Activated CD4-positive, alpha-beta T cell treated with anti-CD3 and anti-CD28 coated beads, Interleukin-2, Interleukin-6, amounts not matched to agents 100 ng/mL and 50 ng/mL, durations not matched to agents 16 hours and 8 hours (primary cell): ENCODE data around the gene ATP6V1G2.
A peak's percentile ranks its signal among the peaks of the same experiment; 100 is the strongest.

Experiments used
- DNase-seq: peaks from one replicate; pipeline ENCODE4 v3.0.0-alpha.2; 2020

The ATP6V1G2 gene

DNA sequence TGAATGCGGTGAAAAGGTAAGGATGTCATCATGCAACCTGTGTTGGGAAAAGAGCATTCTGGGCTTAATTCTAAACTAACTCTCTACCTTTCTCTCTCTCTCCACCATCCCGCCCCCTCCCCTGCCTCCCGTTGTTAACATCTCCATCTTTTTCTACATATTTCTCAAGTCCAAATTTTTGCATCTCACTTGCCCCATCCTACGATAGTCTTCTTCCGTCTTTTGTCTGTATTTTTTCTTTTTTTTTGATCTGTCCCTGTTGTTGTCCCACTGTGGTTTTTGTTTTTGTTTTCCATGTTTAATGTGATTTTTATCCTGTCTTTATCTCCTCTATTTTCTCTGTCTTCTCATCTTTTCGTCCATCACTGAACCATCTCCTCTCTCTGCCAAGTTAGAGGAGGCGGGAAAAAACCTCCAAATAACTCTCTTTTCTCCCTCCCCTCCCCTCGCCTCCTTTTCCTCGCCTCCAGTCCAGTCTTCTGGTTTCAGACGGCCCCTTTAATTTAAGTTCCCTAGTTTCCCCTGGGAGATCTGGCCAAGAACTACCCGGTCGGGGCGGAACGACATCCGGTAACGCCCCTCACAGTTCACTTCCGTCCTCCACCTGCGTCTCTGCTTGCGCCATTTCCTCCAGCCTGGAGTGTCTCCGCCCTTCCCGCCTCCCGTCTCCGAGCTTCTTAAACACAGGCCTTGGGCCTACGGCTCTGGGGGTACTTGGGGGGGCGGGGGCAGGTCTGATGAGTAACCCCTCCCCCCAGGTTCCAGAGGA, 734 bp upstream of the ATP6V1G2 start, which contains the start of gene NFKBIL1:
Gene NFKBIL1, plus strand, starts transcription at position 651 of the 769 bp plus-strand sequence. Its CDS starts 87 bp downstream, at position 738.
- DNase-seq = peak; percentile 97

DNA sequence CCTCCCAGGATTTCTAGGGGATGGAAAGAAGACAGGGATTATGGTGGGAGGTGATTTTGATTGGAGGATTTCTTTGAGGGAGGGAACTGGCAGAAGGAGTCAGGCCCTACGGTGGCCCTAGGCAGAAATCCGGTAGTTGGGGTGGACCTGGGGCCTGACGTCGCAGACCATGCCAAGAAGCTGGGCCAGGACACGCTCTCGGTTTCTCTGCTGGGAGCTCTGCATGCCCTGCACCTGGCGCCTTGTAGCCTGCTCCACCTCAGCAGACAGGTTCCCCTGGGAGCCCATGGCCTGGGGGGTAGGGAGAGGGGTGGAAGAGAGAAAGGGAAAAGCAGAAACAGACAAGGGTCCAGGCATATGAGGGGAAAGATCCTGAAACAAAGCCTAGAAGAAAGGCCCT, 1.1 kb downstream of the ATP6V1G2 start:
- no peak for DNase-seq

DNA sequence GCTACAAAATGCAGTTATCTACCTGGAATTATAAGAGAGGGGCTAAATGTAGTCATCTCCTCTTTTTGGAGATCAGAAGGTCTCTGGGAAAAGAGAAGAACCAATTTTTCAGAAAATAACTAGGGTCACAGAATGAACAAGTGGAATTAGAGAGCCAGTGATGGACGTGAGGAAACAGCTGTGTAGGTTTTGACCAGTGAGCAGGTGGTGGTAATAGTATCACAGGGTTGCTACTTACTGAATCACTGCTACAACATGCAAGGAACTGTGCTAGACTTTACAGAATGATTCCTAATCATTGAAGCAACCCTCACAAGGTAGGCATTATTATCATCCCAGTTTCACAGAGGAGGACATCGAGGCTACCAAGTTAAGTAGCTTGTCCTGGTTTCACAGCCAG, 1.7 kb downstream of the ATP6V1G2 start:
- no peak for DNase-seq

DNA sequence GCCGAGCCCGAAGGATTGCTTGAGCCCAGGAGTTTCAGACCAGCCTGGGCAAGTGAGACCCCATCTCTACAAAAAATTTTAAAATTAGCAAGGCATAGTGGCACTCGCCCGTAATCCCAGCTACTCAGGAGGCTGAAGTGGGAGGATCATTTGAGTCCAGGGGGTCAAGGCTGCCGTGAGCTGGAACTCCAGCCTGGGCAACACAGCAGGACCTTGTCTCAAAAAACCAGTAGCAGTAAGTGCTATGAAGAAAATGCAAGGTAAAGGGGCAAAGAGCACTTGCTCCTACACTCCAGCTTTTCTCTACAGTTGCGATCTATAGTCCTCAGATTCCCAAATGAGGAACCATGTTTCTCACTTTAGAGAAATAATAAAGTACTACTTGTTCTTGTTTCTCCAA, 2.8 kb downstream of the ATP6V1G2 start:
- DNase-seq = no peak

DNA sequence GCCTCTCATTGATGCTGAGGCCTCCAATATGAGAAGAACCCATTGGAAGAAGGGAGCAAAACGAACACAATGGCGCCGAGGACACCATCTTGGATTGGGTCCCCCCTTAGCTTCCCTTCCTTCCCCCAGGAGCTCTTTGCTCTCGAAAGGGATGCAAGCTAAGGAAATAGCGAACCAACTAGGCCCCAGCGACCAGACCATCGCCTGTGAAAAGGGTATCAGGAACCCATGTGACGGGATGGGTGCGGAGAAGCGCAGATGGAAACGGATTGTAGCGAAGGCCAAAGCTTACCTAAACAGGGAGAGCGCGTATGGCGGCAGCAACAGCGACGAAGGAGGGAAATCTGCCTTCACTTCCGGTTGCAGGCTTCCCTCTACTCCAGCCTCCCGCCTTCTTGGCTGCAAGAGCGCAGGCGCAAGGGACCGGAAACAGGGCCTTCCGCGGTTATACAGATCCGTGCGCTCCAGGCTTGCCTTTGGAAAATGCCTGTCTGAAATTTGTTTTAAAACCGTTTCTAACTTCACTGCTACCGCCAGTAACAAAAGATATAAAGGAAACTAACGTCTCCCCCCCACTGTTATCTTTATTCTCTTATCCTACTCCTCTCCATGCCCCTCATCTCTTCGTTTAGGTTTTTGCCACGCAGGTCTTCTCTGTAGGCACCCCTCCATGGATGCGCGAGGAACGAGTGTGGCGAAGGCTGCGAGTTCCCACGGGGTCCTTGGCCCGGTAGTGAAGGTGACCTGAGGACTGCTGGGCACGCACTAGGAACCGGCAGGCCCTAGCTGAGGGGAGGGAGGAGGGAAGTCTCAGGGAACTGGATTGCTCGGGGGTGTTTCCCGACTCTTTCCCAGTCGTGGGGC, 4.5 kb downstream of the ATP6V1G2 start, which contains the start of gene DDX39B:
Gene DDX39B, minus strand, starts transcription at position 346 of the 864 bp plus-strand sequence. CDS start 1,471 bp downstream, outside the sequence.
- peak; percentile 97 for DNase-seq

DNA sequence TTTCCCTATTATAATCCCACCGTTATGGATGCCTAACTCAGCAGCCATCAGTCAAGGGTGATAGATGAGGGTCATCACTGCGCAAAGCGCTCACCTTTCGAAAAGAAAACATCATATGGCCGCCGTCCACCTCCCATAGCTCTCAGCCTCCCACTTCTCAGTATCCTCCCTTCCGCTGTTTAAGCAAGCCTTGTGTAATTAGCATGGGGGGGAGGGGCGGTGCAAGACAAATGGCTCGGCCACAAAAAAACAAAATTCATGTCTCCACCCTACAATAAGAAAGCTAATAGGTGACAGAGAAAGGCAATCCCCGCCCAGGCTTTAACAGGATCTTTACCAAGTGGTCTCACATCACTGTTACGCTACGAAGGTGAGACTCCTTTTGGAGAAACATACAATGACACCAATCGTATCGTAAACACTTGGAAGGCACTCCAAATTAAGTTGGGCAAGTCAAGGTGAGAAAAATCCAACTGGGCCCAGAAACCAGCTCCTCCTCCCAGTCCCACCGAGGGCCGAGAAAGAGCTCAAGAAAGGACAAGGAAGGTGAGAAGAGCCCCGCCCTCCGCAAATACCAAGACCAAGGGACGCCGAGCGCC, 5.2 kb downstream of the ATP6V1G2 start:
- DNase-seq = peak; percentile 77

DNA sequence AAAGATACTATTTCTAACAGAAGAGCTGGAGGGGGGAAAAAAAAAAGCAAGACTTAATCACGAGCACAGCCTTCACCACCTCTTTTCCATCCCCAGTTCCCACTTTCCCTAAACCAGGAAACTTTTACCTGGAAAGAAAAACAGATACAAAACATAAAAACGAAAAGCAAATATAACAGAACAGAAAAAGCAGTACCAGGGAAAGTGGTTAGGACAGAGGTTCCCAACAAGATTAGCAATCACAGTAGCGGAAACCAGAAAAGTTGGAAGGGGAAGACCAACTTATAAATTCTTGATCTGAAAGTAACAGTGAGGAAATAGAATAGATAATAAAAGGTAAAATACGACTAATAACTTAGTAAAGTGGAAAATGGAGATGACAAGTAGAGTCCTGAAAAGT, 5.8 kb downstream of the ATP6V1G2 start:
- DNase-seq = no peak

DNA sequence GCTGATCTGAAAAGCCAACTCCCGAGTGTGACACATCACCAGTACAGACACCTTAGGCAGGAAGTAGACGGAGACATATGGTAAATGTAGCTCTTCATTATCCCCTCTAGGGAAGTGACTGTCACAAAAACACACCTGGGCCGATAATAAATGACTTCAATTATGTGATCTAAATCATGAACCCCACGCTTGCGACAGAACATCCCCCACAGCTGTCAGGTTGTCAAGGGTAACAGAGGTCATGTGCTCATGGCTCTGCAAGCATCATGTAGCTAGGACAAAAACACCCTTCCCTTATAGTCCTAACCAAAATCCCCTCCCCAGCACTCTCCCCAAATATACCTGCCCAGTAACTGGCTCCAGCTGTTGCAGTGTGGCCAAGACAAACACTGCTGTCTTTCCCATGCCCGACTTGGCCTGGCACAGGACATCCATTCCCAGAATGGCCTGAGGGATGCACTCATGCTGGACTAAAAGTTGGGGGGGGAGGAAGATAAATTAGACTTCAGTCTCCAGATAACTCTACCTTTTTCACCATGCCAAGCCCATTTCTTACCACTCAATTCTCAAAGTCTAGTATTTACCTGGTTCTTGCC, 7.5 kb downstream of the ATP6V1G2 start:
- DNase-seq = no peak

DNA sequence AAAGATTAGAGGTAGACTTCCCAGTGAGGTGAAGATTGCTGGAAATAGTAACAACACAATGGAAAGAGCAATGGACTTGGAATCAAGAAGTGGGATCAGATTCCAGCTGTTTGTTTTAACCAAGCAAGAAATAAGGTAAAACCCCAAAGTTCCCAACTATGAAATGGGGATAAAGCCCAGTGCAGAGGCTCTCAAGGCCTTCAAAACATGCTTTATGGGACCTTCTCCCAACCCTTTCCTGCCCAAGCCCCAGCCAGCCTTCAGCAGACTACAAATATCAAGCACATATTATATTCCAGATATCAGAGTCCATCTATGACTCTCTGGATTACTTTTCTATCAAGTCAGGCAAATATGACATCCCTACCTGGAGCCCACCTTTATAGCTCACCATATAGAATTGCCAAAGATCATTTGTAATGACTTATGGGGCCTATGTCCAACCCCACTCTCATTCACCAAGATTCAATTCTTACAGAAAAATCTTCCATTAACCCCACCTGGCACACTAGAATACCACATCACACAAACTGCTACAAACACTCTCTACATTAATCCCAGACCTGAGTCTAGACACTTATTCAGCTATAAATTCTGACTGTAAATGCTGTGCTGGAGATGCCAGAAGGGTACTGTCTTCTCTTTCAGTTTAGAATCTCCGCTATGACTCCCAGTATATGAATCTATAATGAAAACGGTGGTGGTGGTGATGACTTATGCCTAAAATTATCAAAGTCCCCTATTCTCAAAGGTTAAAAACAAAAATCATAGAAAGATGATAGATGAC, 10.7 kb downstream of the ATP6V1G2 start:
- DNase-seq = no peak

DNA sequence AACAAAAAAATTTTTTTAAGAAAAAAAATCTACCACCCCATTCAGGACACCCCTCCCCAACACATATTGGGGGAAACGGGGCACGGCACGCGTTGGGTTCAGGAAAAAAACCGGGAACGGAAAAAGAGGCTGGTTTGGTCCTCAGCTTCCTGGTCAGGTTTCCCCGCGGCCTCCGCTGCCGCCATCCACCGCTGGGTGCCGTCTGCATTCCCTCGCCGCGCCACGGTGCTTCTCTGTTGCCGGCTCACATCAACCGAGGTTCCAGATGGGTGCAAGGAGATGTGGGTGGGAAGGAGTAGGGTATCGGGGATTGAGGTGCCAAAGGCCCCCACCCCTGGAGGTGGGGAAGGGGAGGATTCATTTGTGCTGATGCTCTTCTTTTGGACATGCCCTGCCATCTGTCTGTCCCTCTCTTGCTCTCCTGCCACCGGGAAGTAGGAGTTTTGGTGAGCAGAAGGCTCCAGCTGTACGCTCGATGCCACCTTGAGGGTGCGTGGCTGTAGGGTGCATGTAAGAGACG, 11.8 kb downstream of the ATP6V1G2 start:
- DNase-seq = no peak

DNA sequence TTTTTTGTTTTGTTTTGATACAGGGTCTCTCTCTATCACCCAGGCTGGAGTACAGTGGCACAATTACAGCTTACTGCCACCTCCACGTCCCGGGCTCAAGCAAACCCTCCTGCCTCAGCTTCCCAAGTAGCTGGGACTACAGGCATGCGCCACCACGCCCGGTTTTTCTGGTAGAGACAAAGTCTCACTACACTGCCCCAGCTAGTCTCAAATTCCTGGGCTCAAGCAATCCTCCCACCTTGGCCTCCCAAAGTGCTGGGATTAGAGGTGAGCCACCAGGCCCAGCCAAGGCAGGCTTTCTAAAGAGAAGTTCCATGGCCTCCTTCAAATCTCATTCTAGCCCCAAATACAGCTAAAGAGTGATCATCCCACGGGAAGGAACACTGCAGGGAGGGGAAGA, 12.4 kb downstream of the ATP6V1G2 start:
- DNase-seq = no peak

DNA sequence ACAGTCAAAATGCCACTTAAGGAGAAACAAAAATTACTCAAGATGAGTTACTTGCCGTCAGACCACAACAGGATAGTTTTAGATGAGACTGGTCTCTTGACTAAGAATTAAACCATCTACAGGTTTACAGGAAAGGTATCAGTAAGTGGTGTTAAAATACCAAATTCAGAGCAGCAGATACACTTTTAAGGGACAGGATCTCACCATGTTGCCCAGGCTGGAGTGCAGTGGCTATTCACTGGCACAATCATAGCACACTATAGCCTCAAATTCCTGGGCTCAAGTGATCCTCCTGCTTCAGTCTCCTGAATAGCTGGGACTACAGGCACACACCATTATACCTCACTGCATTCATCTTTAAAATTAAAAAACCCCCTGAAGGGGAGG, 13.0 kb downstream of the ATP6V1G2 start:
- no peak for DNase-seq

DNA sequence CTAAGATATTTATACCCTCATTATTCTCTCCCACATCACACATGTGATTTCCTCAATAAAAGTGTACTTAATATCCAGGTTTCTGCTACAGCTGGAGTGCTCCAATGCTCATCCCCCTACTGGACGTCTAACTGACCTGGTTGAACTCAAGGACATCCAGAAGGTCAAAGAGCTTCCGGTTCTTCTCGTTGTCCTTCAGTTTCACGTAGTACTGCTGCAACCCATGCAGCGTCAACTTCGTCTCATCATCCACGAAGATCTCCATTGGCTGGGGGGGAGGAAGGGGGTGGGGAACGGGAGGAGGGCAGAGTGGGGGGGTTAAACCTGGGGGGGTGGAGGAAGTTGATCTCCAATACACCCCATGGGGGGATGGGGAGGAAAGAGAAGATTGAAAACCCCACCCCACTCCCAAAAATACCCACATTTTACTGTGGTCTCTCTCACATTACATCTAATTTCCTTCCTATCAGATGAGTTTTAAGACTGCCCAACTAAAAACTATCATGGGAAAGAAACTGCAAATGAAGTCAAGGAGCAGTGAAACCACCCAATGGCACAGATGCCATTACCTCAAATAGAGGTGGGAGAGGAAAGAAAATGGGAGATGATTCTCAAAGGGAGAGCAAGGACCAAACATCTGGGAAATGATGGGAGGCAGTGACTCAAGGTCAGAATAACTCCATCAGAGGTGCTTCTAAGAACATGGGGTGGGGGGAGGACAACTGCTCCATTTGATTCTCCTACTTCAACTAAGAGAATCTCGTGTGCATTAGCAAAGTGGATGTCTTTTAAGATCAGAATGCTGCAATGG, 13.6 kb downstream of the ATP6V1G2 start:
- DNase-seq = no peak

DNA sequence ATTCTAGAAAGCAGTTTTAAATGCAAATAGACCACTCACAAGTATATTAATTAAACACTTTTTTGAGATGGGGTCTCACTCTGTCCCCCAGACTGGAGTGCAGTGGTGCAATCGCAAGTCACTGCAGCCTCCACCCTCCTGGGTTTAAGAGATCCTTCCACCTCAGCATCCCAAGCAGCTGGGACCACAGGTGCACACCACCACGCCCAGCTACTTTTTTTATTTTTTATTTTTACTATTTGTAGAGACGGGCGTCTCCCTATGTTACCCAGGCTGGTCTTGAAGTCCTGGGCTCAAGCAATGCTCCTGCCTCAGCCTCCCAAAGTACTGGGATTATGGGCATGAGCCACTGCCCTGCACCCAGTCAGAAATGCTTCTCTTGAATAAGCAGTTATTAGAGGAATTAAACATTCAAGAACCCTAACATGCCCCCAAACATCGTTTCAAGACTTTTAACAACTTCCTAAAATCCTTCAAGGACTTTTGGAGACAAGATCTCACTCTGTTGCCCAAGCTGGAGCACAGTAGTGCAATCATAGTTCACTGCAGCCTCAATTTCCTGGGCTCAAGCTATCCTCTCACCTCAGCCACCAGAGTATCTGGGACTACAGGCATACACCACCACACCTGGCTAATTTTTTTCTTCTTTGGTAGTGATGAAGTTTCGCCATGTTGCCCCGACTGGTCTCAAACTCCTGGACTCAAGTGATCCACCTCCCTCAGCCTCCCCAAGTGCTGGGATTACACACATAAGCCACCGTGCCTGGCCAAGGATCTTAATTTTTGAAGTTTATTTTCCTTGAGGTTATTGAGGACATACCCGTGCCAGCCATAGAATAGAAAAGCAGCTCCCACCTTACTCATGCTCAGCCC, 14.4 kb downstream of the ATP6V1G2 start:
- no peak for DNase-seq

DNA sequence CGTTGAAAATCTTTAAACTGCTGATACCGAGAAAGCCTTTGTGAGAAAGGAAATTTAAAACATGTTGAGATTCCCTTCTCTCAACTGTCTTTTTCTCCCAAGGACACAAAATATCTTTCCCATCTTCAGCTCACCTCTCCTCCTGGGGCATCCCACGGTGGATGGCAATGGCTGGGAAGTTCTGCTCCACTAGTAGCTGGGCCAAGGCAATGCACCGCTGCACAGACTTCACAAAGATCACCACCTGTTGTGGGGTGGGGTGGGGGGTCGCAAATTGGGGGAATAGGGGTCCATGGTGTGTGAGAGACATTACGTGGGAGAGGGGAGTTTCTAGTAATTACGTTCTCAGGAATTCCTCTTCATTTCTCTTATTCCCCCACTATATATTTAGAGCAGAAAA, 15.2 kb downstream of the ATP6V1G2 start:
- DNase-seq = no peak

DNA sequence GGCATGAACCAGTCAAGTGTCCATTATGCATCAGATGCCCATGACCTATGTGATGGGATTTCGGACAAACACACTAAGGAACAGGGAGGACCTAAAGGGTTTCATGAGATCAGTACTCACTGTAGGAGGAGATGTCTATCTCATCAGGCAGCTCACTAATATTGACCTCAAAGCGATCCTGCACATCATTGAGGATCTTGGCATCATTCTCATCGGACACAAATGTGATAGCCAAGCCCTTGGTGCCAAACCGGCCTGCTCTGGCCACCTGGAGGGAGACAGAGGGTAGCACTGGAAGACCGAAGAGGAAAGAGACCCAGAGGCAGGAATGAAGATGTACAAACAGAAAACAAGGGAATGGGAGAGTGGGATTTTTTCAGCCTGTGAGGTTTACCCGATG, 15.7 kb downstream of the ATP6V1G2 start:
- no peak for DNase-seq

DNA sequence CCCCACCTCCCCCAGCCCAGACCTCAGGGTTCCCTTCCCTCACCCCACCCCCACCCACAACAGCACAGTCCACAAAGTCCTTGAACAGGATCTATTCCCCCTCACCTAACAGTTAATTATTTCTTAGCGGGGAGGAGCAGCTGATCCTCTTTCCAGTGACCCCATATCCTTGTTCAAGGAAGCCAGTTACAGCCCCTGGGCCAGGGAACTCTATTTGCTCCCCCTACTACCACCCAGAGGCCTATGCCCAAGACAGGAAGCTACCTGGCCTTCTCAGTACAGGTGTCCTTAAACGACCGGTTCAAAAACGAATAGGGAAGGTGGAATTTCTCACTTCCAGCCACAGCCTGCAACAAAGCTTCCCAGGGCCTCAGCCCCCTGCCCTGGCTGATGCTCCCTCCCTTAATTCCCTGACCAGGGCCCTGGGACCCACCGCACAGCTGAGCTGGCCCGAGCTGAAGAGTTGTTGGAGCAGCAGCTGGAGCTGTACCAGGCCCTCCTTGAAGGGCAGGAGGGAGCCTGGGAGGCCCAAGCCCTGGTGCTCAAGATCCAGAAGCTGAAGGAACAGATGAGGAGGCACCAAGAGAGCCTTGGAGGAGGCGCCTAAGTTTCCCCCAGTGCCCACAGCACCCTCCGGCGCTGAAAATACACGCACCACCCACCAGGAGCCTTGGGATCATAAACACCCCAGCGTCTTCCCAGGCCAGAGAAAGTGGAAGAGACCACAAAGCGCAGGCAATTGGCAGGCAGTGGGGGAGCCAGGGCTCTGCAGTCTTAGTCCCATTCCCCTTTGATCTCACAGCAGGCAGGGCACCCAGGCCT, 16.9 kb downstream of the ATP6V1G2 start:
- DNase-seq = no peak

DNA sequence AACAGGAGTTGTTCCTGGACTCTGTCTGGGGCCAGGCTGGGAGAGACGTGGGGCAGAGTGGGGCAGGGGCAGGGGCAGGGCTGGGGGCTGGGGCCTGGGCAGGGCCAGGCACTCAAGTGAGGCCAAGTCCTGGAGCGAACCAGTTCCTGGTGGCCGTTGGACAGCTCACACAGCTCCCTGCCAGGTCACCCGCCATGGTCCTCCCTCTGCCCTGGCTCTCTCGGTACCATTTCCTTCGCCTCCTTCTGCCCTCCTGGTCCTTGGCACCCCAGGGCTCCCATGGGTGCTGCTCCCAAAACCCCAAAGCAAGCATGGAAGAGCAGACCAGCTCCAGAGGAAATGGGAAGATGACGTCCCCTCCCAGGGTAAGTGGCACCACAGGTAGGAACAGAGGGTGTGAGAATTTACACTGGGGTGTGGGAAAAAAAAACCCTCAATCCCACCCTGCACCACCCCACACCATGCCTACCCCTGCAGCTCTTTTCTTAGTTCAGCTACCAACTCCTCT, 17.5 kb downstream of the ATP6V1G2 start, which contains the start of gene MCCD1:
Gene MCCD1, plus strand, starts transcription at position 142 of the 508 bp plus-strand sequence. Its CDS starts 53 bp downstream, at position 195.
- DNase-seq = no peak

DNA sequence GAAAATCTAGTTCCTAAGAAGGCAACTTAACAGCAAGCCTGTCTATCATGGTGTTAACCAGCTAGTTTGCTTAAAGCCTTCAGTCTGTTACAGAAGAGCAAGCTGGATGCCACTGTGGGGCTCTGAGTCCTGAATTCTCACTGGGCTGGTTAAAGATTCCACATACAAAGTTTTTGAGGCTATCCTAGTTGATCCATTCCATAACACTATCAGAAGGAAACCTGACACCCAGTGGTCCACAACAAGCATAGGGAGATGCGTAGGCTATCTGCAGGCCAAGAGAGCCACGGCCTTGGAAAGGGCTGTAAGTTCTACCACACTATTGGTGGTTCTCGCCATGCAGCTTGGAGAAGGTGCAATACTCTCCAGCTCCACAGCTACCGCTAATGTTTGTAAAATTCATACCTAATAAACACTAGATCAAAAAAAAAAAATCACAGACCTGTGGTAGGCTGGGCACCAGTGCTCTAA, 18.1 kb downstream of the ATP6V1G2 start:
- DNase-seq = no peak
